ENCODE results near the gene MAT2A. TPM values are rescaled to one million over a fixed set of nuclear protein-coding genes. Genes with fewer than 3 reads are reported as not detected.
"Not testable (repeated sequence)": the region's sequence is repeated elsewhere in the genome, so short reads cannot be mapped to it uniquely, and the experiment has no call there.

The MAT2A gene
- total and polyA plus RNA-seq, 2 experiments from 2014 or later: 225 to 405 TPM

DNA sequence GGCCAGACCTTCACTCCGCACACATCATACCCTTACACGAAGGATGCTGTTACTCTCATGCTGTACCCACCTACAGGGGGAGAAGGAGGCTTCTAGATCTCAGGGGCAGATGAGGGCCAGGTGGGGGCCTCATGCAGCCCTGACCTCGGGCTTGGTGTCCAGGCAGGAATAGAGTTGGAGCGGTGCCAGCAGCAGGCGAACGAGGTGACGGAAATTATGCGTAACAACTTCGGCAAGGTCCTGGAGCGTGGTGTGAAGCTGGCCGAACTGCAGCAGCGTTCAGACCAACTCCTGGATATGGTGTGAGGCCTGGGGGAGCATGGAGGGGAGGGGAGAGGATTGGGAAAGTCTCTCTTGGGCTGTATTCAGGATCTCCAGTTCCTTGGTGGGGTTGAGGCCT lies 52.6 kb downstream of the MAT2A start:
- no peaks in the 10 kb centered on the region for H3K9me3 ChIP-seq (ENCODE audit: low read depth)
- TF ChIP-seq, protein P1, sequence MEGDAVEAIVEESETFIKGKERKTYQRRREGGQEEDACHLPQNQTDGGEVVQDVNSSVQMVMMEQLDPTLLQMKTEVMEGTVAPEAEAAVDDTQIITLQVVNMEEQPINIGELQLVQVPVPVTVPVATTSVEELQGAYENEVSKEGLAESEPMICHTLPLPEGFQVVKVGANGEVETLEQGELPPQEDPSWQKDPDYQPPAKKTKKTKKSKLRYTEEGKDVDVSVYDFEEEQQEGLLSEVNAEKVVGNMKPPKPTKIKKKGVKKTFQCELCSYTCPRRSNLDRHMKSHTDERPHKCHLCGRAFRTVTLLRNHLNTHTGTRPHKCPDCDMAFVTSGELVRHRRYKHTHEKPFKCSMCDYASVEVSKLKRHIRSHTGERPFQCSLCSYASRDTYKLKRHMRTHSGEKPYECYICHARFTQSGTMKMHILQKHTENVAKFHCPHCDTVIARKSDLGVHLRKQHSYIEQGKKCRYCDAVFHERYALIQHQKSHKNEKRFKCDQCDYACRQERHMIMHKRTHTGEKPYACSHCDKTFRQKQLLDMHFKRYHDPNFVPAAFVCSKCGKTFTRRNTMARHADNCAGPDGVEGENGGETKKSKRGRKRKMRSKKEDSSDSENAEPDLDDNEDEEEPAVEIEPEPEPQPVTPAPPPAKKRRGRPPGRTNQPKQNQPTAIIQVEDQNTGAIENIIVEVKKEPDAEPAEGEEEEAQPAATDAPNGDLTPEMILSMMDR (IDR thresholded peaks at IDR 0.05; ENCODE audit: low read depth, low read length): no peak
- H3K36me3 ChIP-seq: no peaks in the 10 kb centered on the region
- no peak overlapping the region for H3K27ac ChIP-seq
- peaks cover 26% of the 10 kb centered on the region for H3K4me1 ChIP-seq (ENCODE audit: low read depth)
- no peak overlapping the region for H3K4me3 ChIP-seq
- DNase-seq (ENCODE audit: low read depth in 1 of 2, low spot score in 1 of 2): no peak
- no peaks in the 10 kb centered on the region for H3K27me3 ChIP-seq

DNA sequence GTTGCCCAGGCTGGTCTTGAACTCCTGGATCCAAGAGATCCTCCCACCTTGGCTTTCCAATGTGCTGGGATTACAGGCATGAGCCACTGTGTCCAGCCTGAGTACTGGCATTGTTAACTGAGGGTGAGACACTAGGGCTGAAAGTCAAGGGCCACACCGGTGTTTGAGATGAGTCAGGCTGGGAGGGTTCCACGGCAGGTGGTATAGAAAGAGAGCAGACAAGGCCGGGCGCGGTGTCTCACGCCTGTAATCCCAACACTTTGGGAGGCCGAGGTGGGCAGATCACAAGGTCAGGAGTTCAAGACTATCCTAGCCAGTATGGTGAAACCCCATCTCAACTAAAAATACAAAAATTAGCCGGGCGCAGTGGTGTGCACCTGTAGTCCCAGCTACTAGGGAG lies 53.3 kb downstream of the MAT2A start:
- H3K27me3 ChIP-seq; H3K4me3 ChIP-seq; H3K36me3 ChIP-seq; H3K9me3 ChIP-seq (ENCODE audit: low read depth); H3K27ac ChIP-seq; DNase-seq (ENCODE audit: low read depth in 1 of 2, low spot score in 1 of 2): not testable (repeated sequence)
- H3K4me1 ChIP-seq (ENCODE audit: low read depth): peaks cover 29% of the 10 kb centered on the region

DNA sequence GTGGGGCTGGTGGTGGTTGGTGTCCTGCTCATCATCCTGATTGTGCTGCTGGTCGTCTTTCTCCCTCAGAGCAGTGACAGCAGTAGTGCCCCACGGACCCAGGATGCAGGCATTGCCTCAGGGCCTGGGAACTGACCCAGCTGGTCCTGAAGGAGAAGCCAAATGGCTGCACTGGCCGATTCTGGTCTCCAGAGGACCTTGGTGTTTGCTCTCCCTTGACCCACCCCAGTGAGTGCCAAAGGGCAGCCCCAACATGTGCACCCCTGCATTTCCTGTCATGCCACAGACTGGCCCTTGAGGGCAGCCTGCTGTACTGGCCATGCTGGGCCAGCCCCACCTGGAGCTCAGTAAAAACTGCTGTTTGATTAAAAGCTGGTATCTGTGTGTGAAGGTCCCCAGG lies 54.1 kb downstream of the MAT2A start:
- Histone ChIP-seq H3K9me3 (ENCODE audit: low read depth) (no peaks in the 10 kb centered on the region), H3K4me3 (no peak overlapping the region), H3K27ac (no peak overlapping the region), H3K4me1 (ENCODE audit: low read depth) (peaks cover 26% of the 10 kb centered on the region), H3K36me3 (no peaks in the 10 kb centered on the region), H3K27me3 (no peaks in the 10 kb centered on the region)
- TF ChIP-seq, protein P1 (IDR thresholded peaks at IDR 0.05; ENCODE audit: low read depth, low read length): no peak
- no peak for DNase-seq (ENCODE audit: low read depth in 1 of 2, low spot score in 1 of 2)

Other genes starting within 250 kb of the MAT2A start
- gene TGOLN2, start 211.2 kb upstream of the MAT2A start, total RNA-seq: 36.6 and 56.1 TPM in 2 replicates
- gene TGOLN2, start 211.2 kb upstream of the MAT2A start, polyA plus RNA-seq: 20.1 and 26.6 TPM in 2 replicates
- 11.6 and 17.6 TPM in 2 replicates for gene RETSAT, start 184.6 kb upstream of the MAT2A start, total RNA-seq
- 5.7 and 15.6 TPM in 2 replicates for gene RETSAT, start 184.6 kb upstream of the MAT2A start, polyA plus RNA-seq
- 18.9 and 20.9 TPM in 2 replicates for gene ELMOD3, start 184.4 kb upstream of the MAT2A start, total RNA-seq
- 23.5 and 30.1 TPM in 2 replicates for gene ELMOD3, start 184.4 kb upstream of the MAT2A start, polyA plus RNA-seq
- 12.3 and 14.0 TPM in 2 replicates for gene CAPG, start 128.8 kb upstream of the MAT2A start, total RNA-seq
- gene CAPG, start 128.8 kb upstream of the MAT2A start, polyA plus RNA-seq: 13.0 and 21.2 TPM in 2 replicates
- not detected in 2 replicates for gene SH2D6, start 120.5 kb upstream of the MAT2A start, total RNA-seq
- 1.5 TPM in 1 of 2 replicates, not detected in the other for gene SH2D6, start 120.5 kb upstream of the MAT2A start, polyA plus RNA-seq
- 18.6 and 24.3 TPM in 2 replicates for gene GGCX, start 22.3 kb downstream of the MAT2A start, total RNA-seq
- gene GGCX, start 22.3 kb downstream of the MAT2A start, polyA plus RNA-seq: 32.0 and 33.5 TPM in 2 replicates
- gene VAMP8, start 38.4 kb downstream of the MAT2A start, total RNA-seq: 8.3 and 15.7 TPM in 2 replicates
- gene VAMP8, start 38.4 kb downstream of the MAT2A start, polyA plus RNA-seq: 39.4 and 60.9 TPM in 2 replicates
- 6.7 and 7.7 TPM in 2 replicates for gene VAMP5, start 45.3 kb downstream of the MAT2A start, total RNA-seq
- gene VAMP5, start 45.3 kb downstream of the MAT2A start, polyA plus RNA-seq: 19.1 and 28.1 TPM in 2 replicates
- gene RNF181, start 56.6 kb downstream of the MAT2A start, total RNA-seq: 152 and 241 TPM in 2 replicates
- 276 and 328 TPM in 2 replicates for gene RNF181, start 56.6 kb downstream of the MAT2A start, polyA plus RNA-seq
- 14.2 and 18.9 TPM in 2 replicates for gene TMEM150A, start 63.5 kb downstream of the MAT2A start, total RNA-seq
- gene TMEM150A, start 63.5 kb downstream of the MAT2A start, polyA plus RNA-seq: 31.8 and 34.0 TPM in 2 replicates
- 32.6 and 35.5 TPM in 2 replicates for gene C2orf68, start 72.9 kb downstream of the MAT2A start, total RNA-seq
- 37.4 and 52.0 TPM in 2 replicates for gene C2orf68, start 72.9 kb downstream of the MAT2A start, polyA plus RNA-seq
- 110 and 187 TPM in 2 replicates for gene USP39, start 77.0 kb downstream of the MAT2A start, total RNA-seq
- gene USP39, start 77.0 kb downstream of the MAT2A start, polyA plus RNA-seq: 56.0 and 56.6 TPM in 2 replicates
- gene SFTPB, start 129.0 kb downstream of the MAT2A start, total RNA-seq: not detected in 2 replicates
- gene SFTPB, start 129.0 kb downstream of the MAT2A start, polyA plus RNA-seq: not detected in 2 replicates
- gene GNLY, start 155.2 kb downstream of the MAT2A start, total RNA-seq: not detected in 2 replicates
- gene GNLY, start 155.2 kb downstream of the MAT2A start, polyA plus RNA-seq: not detected in 2 replicates
- 10.6 and 12.6 TPM in 2 replicates for gene ATOH8, start 214.8 kb downstream of the MAT2A start, total RNA-seq
- gene ATOH8, start 214.8 kb downstream of the MAT2A start, polyA plus RNA-seq: 4.8 and 6.3 TPM in 2 replicates